Heart left ventricle (tissue), 13 donors: ENCODE results near the gene GLIPR1L2.

ENCODE experiments used
- CTCF ChIP-seq, 12 donors: fragments of 200-600 bp; sonication (generic) in 4 of 12; IDR thresholded peaks; one replicate each; pipeline versions ENCODE4 v1.5.0 to v1.8.0; 2018 to 2022; ENCODE audit warnings: antibody characterized with exemption in 12 of 12, mild to moderate bottlenecking in 5 of 12
- POLR2A ChIP-seq, 2 donors: fragments of 450-650 bp; IDR thresholded peaks; one replicate each; pipeline ENCODE4 v1.6.1; 2017; ENCODE audit warnings: antibody characterized with exemption in 2 of 2, mild to moderate bottlenecking in 2 of 2, moderate library complexity in 2 of 2
- donor health status: ischemic (EF 13 %, LVEDD 7.1; RV severe dilation, severe dysfunction).
- donor health status: DM: no; HTN: yes; CAD: no.
- donor health status: DM: no; HTN: no; CAD: no.
- donor health status: ischemic (EF 25% LVEDD 6.9; RV normal size, moderate dysfunction).
- donor health status: ischemic (EF 25% LVEDD 5.7; RV mildly dilated, moderate dysfunction).
- donor health status: ischemic (EF 35%, LVEDD 5.7; RV mildly dilated, moderate dysfunction).
- donor health status: nonischemic (EF 11% LVEDD 7.7; RV severe dilation, severe dysfunction).
- donor health status: DM: yes; HTN: yes; CAD: no.
- donor health status: PGD.
- donor health status: ischemic (EF 29% LVEDD 5.4; RV normal size, mild dysfunction).
- donor health status: nonischemic (EF 23%, LVEDD 6.1; RV moderate dilation, normal function).

DNA sequence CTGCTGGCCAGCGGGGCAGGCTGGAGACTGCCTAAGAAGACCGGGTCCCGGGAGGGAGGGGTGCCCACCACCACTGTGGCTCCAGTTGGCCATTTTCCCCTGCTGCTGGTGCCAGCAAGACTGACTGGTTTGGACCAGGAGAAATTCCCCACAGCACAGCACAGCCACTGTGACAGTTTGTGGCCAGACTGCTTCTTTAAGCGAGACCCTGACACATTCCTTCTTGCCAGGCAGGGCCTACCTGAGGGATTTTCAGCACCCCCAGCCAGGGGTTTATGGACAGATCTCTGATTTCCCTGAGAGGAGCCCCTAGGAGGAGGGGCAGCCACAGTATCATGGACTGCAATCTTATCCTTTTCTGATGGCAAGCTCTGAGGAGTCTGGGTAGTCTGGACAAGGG is 40.9 kb upstream of the GLIPR1L2 start:
- no peak for TF ChIP-seq CTCF (IDR thresholded peaks at IDR 0.05)
- TF ChIP-seq POLR2A (IDR thresholded peaks at IDR 0.05), result no peak
